Measurements from ENCODE around the gene TMEM233.

GRCh38 chr12:119601877-119602733 lies 8.5 kb downstream of the TMEM233 start:
- no peak for TF ChIP-seq CTCF (IDR thresholded peaks at IDR 0.05)
- TF ChIP-seq TP53 (CRISPR knock-in tag; IDR thresholded peaks at IDR 0.05), result no peak
- TF ChIP-seq, protein P1, sequence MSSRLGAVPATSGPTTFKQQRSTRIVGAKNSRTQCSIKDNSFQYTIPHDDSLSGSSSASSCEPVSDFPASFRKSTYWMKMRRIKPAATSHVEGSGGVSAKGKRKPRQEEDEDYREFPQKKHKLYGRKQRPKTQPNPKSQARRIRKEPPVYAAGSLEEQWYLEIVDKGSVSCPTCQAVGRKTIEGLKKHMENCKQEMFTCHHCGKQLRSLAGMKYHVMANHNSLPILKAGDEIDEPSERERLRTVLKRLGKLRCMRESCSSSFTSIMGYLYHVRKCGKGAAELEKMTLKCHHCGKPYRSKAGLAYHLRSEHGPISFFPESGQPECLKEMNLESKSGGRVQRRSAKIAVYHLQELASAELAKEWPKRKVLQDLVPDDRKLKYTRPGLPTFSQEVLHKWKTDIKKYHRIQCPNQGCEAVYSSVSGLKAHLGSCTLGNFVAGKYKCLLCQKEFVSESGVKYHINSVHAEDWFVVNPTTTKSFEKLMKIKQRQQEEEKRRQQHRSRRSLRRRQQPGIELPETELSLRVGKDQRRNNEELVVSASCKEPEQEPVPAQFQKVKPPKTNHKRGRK (CRISPR knock-in tag; IDR thresholded peaks at IDR 0.05; ENCODE audit: borderline replicate concordance), result no peak
- no peak for TF ChIP-seq NFYB (CRISPR knock-in tag; conservative IDR thresholded peaks at IDR 0.05; ENCODE audit: low read depth)
- TF ChIP-seq ZNF138 (CRISPR knock-in tag; conservative IDR thresholded peaks at IDR 0.05), result no peak
- no peak for TF ChIP-seq STAT6 (CRISPR knock-in tag; conservative IDR thresholded peaks at IDR 0.05; ENCODE audit: low read depth)
- TF ChIP-seq ZNF121 (CRISPR knock-in tag; IDR thresholded peaks at IDR 0.05), result no peak
- TF ChIP-seq IRF2 (CRISPR knock-in tag; IDR thresholded peaks at IDR 0.05; ENCODE audit: borderline replicate concordance, low read depth), result no peak
